ENCODE data around the gene CBX1. TPM values are rescaled to one million over a fixed set of nuclear protein-coding genes. Genes with fewer than 3 reads are reported as not detected.
"Not testable (repeated sequence)": the region's sequence is repeated elsewhere in the genome, so short reads cannot be mapped to it uniquely, and the experiment has no call there.

The CBX1 gene
- total and polyA plus RNA-seq, 4 donors, result 3.4 to 11.6 (median 9.6) TPM

DNA sequence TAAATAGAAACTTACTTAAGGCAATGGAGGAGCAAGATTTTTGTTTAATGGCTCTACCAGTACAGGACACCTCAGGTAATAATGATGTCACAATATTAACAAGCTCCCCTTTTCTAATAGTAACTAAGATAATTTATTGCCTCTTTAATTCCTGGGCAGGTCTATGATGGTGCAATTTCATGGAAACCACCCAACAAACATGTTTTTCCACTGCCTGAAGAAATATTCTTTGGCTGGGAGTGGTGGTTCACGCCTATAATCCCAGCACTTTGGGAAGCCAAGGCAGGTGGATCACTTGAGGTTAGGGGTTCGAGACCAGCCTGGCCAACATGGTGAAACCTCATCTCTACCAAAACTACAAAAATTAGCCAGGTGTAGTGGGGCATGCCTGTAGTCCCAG is 33.5 kb downstream of the CBX1 start:
- TF ChIP-seq JUND (IDR thresholded peaks at IDR 0.05) (peak in 1 of 2 donors; percentile 13), RXRA (IDR thresholded peaks at IDR 0.05) (peak in 1 of 2 donors; percentile 23), RAD21 (IDR thresholded peaks at IDR 0.05) (peak in 1 of 2 donors; percentile 14), SP1 (IDR thresholded peaks at IDR 0.05) (peak; percentile 5), EGR1 (IDR thresholded peaks at IDR 0.05; ENCODE audit: low read depth in 2 of 2) (peak; percentile 14 to 31), HNF4A (conservative IDR thresholded peaks at IDR 0.05) (peak in 1 of 2 donors; percentile 19)
- TF ChIP-seq, protein P1, sequence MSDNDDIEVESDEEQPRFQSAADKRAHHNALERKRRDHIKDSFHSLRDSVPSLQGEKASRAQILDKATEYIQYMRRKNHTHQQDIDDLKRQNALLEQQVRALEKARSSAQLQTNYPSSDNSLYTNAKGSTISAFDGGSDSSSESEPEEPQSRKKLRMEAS (IDR thresholded peaks at IDR 0.05), result peak; percentile 21
- TF ChIP-seq, protein P2, sequence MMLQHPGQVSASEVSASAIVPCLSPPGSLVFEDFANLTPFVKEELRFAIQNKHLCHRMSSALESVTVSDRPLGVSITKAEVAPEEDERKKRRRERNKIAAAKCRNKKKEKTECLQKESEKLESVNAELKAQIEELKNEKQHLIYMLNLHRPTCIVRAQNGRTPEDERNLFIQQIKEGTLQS (IDR thresholded peaks at IDR 0.05), result peak; percentile 22
- peaks cover 9 to 55% (median 48%) of the 10 kb centered on the region in 4 donors for H3K4me1 ChIP-seq (ENCODE audit: control insufficient read depth in 4 of 4, insufficient read depth in 4 of 4, low read length in 3 of 4)
- H3K9ac ChIP-seq (ENCODE audit: low read depth in 1 of 2, low read length in 2 of 2); H3K4me3 ChIP-seq (ENCODE audit: low read depth in 1 of 3, low read length in 3 of 3); H3K27me3 ChIP-seq (ENCODE audit: control insufficient read depth in 4 of 4, insufficient read depth in 4 of 4, low read length in 3 of 4); DNase-seq (ENCODE audit: low spot score); H3K36me3 ChIP-seq (ENCODE audit: control insufficient read depth in 4 of 4, insufficient read depth in 3 of 4, low read depth in 1 of 4, low read length in 3 of 4); H3K9me3 ChIP-seq (ENCODE audit: control insufficient read depth in 4 of 4, low read length in 3 of 4): not testable (repeated sequence)
- H3K27ac ChIP-seq (ENCODE audit: low read depth in 1 of 2, low read length in 2 of 2), result peak overlapping the region; percentile 3 to 47
- WGBS, result 32% methylated on average over 2 of the region's 2 CpGs

DNA sequence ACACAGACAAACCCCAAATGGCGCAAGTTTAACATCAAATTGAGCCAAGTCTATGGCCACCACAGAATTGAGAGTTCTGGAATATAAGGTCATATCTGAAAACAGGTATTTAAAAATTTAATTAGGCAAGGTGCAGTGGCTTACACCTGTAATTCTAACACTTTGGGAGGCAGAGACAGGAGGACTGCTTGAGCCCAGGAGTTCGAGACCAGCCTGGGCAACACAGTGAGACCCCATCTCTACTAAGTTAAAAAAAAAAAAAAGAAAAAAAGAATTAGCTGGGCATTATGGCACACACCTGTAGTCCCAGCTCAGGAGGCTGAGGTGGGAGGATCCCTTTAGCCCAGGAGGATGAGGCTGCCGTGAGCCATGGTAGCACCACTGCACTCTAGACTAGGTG is 34.0 kb downstream of the CBX1 start:
- no peak overlapping the region for H3K4me3 ChIP-seq (ENCODE audit: low read depth in 1 of 3, low read length in 3 of 3)
- no peak for DNase-seq (ENCODE audit: low spot score)
- WGBS, result 94% methylated on average over 3 of the region's 3 CpGs
- peak overlapping the region; percentile 43 to 85 for H3K27ac ChIP-seq (ENCODE audit: low read depth in 1 of 2, low read length in 2 of 2)
- peaks cover 0 to 9% (median 4%) of the 10 kb centered on the region in 4 donors for H3K36me3 ChIP-seq (ENCODE audit: control insufficient read depth in 4 of 4, insufficient read depth in 3 of 4, low read depth in 1 of 4, low read length in 3 of 4)
- H3K9ac ChIP-seq (ENCODE audit: low read depth in 1 of 2, low read length in 2 of 2), result no peak overlapping the region
- H3K4me1 ChIP-seq (ENCODE audit: control insufficient read depth in 4 of 4, insufficient read depth in 4 of 4, low read length in 3 of 4), result peaks cover 9 to 55% (median 48%) of the 10 kb centered on the region in 4 donors
- no peak for TF ChIP-seq SP1 (IDR thresholded peaks at IDR 0.05)
- TF ChIP-seq TAF1 (conservative IDR thresholded peaks at IDR 0.05), result no peak
- TF ChIP-seq FOXA1 (IDR thresholded peaks at IDR 0.05), result no peak
- TF ChIP-seq, protein P3, sequence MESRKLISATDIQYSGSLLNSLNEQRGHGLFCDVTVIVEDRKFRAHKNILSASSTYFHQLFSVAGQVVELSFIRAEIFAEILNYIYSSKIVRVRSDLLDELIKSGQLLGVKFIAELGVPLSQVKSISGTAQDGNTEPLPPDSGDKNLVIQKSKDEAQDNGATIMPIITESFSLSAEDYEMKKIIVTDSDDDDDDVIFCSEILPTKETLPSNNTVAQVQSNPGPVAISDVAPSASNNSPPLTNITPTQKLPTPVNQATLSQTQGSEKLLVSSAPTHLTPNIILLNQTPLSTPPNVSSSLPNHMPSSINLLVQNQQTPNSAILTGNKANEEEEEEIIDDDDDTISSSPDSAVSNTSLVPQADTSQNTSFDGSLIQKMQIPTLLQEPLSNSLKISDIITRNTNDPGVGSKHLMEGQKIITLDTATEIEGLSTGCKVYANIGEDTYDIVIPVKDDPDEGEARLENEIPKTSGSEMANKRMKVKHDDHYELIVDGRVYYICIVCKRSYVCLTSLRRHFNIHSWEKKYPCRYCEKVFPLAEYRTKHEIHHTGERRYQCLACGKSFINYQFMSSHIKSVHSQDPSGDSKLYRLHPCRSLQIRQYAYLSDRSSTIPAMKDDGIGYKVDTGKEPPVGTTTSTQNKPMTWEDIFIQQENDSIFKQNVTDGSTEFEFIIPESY (IDR thresholded peaks at IDR 0.05), result no peak
- TF ChIP-seq RAD21 (IDR thresholded peaks at IDR 0.05), result no peak
- TF ChIP-seq JUND (IDR thresholded peaks at IDR 0.05), result no peak
- TF ChIP-seq HNF4G (IDR thresholded peaks at IDR 0.05), result no peak
- TF ChIP-seq, protein P1 (IDR thresholded peaks at IDR 0.05), result no peak
- TF ChIP-seq, protein P2 (IDR thresholded peaks at IDR 0.05), result no peak
- TF ChIP-seq EGR1 (IDR thresholded peaks at IDR 0.05; ENCODE audit: low read depth in 2 of 2), result no peak
- no peak for TF ChIP-seq CTCF (IDR thresholded peaks at IDR 0.05; ENCODE audit: low read depth, low read length, missing input control)
- no peaks in the 10 kb centered on the region for H3K27me3 ChIP-seq (ENCODE audit: control insufficient read depth in 4 of 4, insufficient read depth in 4 of 4, low read length in 3 of 4)
- no peaks in the 10 kb centered on the region for H3K9me3 ChIP-seq (ENCODE audit: control insufficient read depth in 4 of 4, low read length in 3 of 4)
